Esophagus squamous epithelium (tissue), 4 donors: ENCODE measurements around the gene DCP1B.

Source experiments
- CTCF ChIP-seq, 6 experiments: fragments of 450-650 bp in 4 of 6; fragments of 200-600 bp in 2 of 6; sonication (generic) in 2 of 6; IDR thresholded peaks; one replicate each; pipeline ENCODE4 v1.5.1; 2016 to 2019; ENCODE audit warnings: antibody characterized with exemption in 6 of 6, mild to moderate bottlenecking in 4 of 6, moderate library complexity in 4 of 6
- POLR2A ChIP-seq, 4 donors: fragments of 450-650 bp; IDR thresholded peaks; one replicate each; pipeline ENCODE4 v1.6.1; 2017; ENCODE audit warnings: antibody characterized with exemption in 4 of 4, mild to moderate bottlenecking in 4 of 4, moderate library complexity in 3 of 4

GRCh38 chr12:1933342-1934051 is 70.8 kb downstream of the DCP1B start:
- TF ChIP-seq CTCF (IDR thresholded peaks at IDR 0.05) (no peak), POLR2A (IDR thresholded peaks at IDR 0.05) (no peak)
